ENCODE measurements around the gene DPM1. TPM values are rescaled to one million over a fixed set of nuclear protein-coding genes. Genes with fewer than 3 reads are reported as not detected.
A peak's percentile ranks its signal among the peaks of the same experiment; 100 is the strongest.

The DPM1 gene
- total RNA-seq, 2 donors from 2014 or later = 31.6 to 61.6 TPM

DNA sequence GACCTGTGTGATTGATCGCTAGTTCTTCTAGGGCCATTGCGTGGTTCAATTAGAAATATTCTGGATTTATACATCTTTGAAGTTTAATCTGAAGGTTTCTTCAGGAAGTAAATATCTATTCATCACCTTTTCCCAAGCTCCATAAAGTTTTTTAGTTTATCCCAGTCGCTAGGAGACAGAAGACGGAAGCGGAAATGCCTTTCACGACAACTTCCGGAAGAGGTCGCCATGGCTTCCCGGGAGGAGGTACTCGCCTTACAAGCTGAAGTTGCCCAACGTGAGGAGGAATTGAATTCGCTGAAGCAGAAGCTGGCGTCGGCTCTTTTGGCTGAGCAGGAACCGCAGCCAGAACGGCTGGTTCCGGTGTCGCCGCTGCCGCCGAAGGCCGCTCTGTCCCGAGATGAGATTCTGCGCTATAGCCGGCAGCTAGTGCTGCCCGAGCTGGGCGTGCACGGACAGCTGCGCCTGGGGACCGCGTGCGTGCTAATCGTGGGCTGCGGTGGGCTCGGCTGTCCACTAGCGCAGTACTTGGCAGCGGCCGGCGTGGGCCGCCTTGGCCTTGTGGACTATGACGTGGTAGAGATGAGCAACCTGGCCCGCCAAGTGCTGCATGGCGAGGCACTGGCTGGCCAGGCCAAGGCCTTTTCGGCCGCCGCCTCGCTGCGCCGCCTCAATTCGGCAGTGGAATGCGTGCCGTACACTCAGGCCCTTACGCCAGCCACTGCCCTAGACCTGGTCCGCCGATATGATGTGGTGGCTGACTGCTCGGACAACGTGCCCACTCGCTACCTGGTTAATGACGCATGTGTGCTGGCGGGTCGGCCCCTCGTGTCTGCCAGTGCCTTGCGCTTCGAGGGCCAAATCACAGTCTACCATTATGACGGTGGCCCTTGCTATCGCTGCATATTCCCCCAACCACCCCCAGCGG is 547 bp upstream of the DPM1 start, which contains the start of gene MOCS3:
TSS of gene MOCS3 (plus strand) at position 204 of the 928 bp plus-strand sequence. CDS start at position 229, 25 bp downstream.
- peaks cover 5% of the 10 kb centered on the region for H3K4me1 ChIP-seq (replicated peaks)
- TF ChIP-seq POLR2AphosphoS5 (IDR thresholded peaks at IDR 0.05) = peak; percentile 90
- no peak for TF ChIP-seq POLR2A (IDR thresholded peaks at IDR 0.05)
- WGBS = under 1% methylated on average over 36 of the region's 67 CpGs
- H3K27ac ChIP-seq = peak within 1 kb of the TSS; percentile 82 to 93
- no peaks in the 10 kb centered on the region for H3K9me3 ChIP-seq
- H3K27me3 ChIP-seq (replicated peaks; ENCODE audit: insufficient read depth) = no peaks in the 10 kb centered on the region
- intact Hi-C loops (cut with DNase I) = no loop called here
- H3K4me3 ChIP-seq = peak within 1 kb of the TSS; percentile 71 to 89
- DNase-seq (ENCODE audit: low spot score) = peak; percentile 78
- no peaks in the 10 kb centered on the region for H3K36me3 ChIP-seq

DNA sequence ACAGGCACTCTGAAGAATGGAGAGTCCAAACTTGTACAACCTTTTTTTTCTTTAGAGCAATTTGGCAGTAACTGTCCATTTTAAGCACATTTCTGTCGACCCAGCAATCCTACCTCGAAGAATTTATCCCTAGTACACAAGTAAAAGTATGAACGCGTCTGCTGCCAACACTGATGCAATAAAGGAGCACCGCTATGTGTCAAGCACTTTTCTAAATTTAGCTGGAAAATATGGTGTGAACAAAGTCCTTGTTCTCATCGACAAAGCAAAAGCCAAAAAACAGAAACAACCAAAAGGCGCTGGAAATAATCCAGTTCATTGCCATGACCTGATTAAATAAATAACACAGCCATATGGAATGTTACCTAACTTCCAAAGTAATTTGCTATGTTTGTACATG is 1.1 kb downstream of the DPM1 start:
- Histone ChIP-seq H3K9me3 (no peaks in the 10 kb centered on the region), H3K4me1 (replicated peaks) (peaks cover 5% of the 10 kb centered on the region), H3K27ac (peak overlapping the region in 1 of 2 donors; percentile 82), H3K27me3 (replicated peaks; ENCODE audit: insufficient read depth) (no peaks in the 10 kb centered on the region), H3K4me3 (peak overlapping the region; percentile 71 to 89), H3K36me3 (no peaks in the 10 kb centered on the region)
- no peak for DNase-seq (ENCODE audit: low spot score)
- intact Hi-C loops (cut with DNase I) = no loop called here
- WGBS = 7% methylated on average over 7 of the region's 7 CpGs
- TF ChIP-seq, protein P1, sequence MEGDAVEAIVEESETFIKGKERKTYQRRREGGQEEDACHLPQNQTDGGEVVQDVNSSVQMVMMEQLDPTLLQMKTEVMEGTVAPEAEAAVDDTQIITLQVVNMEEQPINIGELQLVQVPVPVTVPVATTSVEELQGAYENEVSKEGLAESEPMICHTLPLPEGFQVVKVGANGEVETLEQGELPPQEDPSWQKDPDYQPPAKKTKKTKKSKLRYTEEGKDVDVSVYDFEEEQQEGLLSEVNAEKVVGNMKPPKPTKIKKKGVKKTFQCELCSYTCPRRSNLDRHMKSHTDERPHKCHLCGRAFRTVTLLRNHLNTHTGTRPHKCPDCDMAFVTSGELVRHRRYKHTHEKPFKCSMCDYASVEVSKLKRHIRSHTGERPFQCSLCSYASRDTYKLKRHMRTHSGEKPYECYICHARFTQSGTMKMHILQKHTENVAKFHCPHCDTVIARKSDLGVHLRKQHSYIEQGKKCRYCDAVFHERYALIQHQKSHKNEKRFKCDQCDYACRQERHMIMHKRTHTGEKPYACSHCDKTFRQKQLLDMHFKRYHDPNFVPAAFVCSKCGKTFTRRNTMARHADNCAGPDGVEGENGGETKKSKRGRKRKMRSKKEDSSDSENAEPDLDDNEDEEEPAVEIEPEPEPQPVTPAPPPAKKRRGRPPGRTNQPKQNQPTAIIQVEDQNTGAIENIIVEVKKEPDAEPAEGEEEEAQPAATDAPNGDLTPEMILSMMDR (IDR thresholded peaks at IDR 0.05) = no peak
- TF ChIP-seq POLR2AphosphoS5 (IDR thresholded peaks at IDR 0.05) = no peak
- no peak for TF ChIP-seq POLR2A (IDR thresholded peaks at IDR 0.05)

DNA sequence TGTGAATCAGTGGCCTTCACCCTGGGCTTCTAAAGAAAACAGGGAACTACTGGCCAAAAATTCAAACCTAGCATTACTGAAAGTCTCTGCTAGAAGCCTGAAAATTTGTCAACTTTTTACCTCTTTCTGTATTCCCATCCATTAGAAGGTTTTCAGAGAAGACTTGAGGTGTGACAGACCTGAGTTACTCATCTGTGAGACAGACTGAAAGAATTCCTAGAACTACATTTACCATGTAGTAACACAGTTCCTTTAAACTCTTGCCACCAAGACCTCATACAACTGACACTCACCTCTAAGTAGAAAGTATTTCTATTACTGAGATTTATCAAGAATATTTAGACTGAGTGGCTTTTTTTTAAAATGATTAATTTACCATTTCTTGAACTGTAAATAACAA is 4.5 kb downstream of the DPM1 start:
- no peak overlapping the region for H3K4me3 ChIP-seq
- H3K36me3 ChIP-seq = peaks cover 0 to 5% of the 10 kb centered on the region in 2 donors
- intact Hi-C loops (cut with DNase I) = no loop called here
- DNase-seq (ENCODE audit: low spot score) = no peak
- H3K4me1 ChIP-seq (replicated peaks) = no peaks in the 10 kb centered on the region
- no peak overlapping the region for H3K27ac ChIP-seq
- H3K27me3 ChIP-seq (replicated peaks; ENCODE audit: insufficient read depth) = no peaks in the 10 kb centered on the region
- H3K9me3 ChIP-seq = no peaks in the 10 kb centered on the region
- TF ChIP-seq POLR2A (IDR thresholded peaks at IDR 0.05) (no peak), POLR2AphosphoS5 (IDR thresholded peaks at IDR 0.05) (no peak)
- TF ChIP-seq, protein P1 (IDR thresholded peaks at IDR 0.05) = no peak

DNA sequence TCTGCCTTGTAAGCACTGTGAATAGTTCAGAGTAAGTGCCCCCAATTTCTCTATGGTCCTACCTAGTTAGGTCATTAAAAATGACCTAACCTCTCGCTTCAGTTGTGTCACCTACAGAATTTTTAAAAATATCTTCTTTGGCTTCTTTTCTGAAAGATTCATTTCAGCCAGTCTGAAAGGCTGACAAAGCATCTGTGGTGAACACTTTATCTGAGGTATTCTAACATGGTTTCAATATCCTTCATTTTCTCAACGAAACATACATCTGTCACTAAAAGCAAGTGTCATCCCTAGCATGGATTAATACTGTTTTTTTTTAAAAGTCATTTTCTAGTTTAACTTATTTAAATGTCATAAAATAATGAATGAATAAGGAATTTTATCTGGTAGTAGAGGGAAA is 5.1 kb downstream of the DPM1 start:
- no peak overlapping the region for H3K27ac ChIP-seq
- 92% methylated on average over 2 of the region's 2 CpGs for WGBS

DNA sequence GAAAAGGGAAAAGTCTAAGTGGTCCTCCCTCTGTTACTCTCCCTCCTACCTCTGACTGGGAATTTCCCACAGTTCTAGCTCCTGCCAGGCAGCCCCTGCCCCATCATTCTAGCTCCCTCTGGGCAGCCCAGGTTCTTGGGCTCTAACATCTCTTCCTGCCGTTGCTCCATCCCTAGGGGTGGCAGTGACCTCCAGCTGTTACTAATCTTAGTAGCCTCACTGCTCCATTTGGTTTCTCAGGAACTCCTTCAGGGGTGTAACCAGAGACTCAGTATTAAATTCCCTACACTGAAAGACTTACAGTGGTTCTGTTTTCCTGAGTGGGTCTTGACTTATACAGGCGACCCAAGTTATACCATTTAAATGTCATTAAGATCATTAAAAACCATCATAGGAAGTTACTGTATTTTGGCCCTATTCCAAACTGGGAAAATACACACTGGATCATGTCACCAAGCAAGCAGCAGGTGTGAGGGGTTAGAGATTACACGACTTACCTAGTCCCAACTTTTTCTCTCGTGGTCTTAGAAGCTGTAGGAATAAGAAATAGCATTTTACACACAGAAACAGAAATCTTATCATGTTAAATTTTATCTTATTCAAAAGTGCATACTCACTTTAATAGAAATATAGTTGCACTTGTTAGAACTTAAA is 10.1 kb downstream of the DPM1 start:
- Histone ChIP-seq H3K27me3 (replicated peaks; ENCODE audit: insufficient read depth) (no peaks in the 10 kb centered on the region), H3K27ac (no peak overlapping the region), H3K4me3 (no peak overlapping the region), H3K36me3 (peaks cover 3 to 5% of the 10 kb centered on the region in 2 donors), H3K9me3 (no peaks in the 10 kb centered on the region), H3K4me1 (replicated peaks) (no peaks in the 10 kb centered on the region)
- TF ChIP-seq POLR2AphosphoS5 (IDR thresholded peaks at IDR 0.05) (no peak), POLR2A (IDR thresholded peaks at IDR 0.05) (no peak)
- TF ChIP-seq, protein P1 (IDR thresholded peaks at IDR 0.05) = no peak
- WGBS = 85% methylated on average over 4 of the region's 4 CpGs
- intact Hi-C loops (cut with DNase I) = no loop called here
- DNase-seq (ENCODE audit: low spot score) = no peak

More for the DNA sequence above, 5.1 kb downstream of the DPM1 start:
- DNase-seq (ENCODE audit: low spot score) = no peak
- H3K9me3 ChIP-seq = no peaks in the 10 kb centered on the region
- no peak overlapping the region for H3K4me3 ChIP-seq
- H3K27me3 ChIP-seq (replicated peaks; ENCODE audit: insufficient read depth) = no peaks in the 10 kb centered on the region
- TF ChIP-seq POLR2A (IDR thresholded peaks at IDR 0.05) (no peak), POLR2AphosphoS5 (IDR thresholded peaks at IDR 0.05) (no peak)
- TF ChIP-seq, protein P1 (IDR thresholded peaks at IDR 0.05) = no peak
- intact Hi-C loops (cut with DNase I) = no loop called here
- H3K36me3 ChIP-seq = peaks cover 0 to 5% of the 10 kb centered on the region in 2 donors
- no peaks in the 10 kb centered on the region for H3K4me1 ChIP-seq (replicated peaks)
